ENCODE measurements around the gene ZNF117.
"Not testable (repeated sequence)": the region's sequence is repeated elsewhere in the genome, so short reads cannot be mapped to it uniquely, and the experiment has no call there.

DNA sequence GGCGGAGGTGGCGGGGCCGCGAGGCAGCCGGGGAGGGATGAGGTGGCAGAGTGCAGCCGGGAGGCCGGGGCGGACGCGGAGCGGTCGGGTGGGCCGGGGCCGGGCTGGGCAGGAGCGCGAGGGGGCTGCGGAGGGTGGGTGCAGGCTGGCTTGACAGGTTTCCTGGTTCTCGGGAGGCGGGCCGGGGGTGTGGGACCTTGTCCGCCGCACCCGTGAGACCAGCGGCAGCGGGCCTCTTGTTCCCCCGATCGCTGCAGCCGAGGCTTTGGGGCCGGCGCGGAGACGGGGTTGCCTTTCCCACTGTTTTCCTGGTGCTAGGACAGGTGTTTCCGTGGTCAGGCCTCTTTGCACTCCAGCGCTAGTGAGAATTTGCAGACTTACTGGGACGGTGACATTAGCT, 47.9 kb upstream of the ZNF117 start:
- TF ChIP-seq CTCF, POLR2A (IDR thresholded peaks at IDR 0.05): not testable (repeated sequence)
